Smooth muscle cell (in vitro differentiated cells): ENCODE measurements around the gene PDIA5. TPM values are rescaled to one million over a fixed set of nuclear protein-coding genes. Genes with fewer than 3 reads are reported as not detected.
A peak's percentile ranks its signal among the peaks of the same experiment; 100 is the strongest.

ENCODE experiments used
- DNase-seq: peaks from one replicate; lab custom pipeline; 2025; ENCODE audit not compliant: unreplicated experiment; lab: John Stamatoyannopoulos, UW
- H2AFZ ChIP-seq: fragments of 200-600 bp; sonication (generic); 2 replicates; pipeline ENCODE4 v1.6.0; 2016; ENCODE audit warnings: antibody characterized with exemption, low read depth, mild to moderate bottlenecking
- H3F3A ChIP-seq: fragments of 200-600 bp; sonication (generic); 2 replicates; pipeline ENCODE4 v1.6.0; 2017; ENCODE audit warnings: antibody characterized with exemption, low read depth
- H3K27ac ChIP-seq: fragments of 200-600 bp; sonication (generic); 2 replicates; pipeline ENCODE4 v1.5.1; 2016; ENCODE audit warnings: low read depth, mild to moderate bottlenecking
- H3K27me3 ChIP-seq: fragments of 200-600 bp; sonication (generic); 2 replicates; pipeline ENCODE4 v1.6.1; 2016; ENCODE audit warnings: low read depth, mild to moderate bottlenecking
- H3K36me3 ChIP-seq: fragments of 200-600 bp; sonication (generic); 2 replicates; pipeline ENCODE4 v1.5.1; 2016; ENCODE audit warnings: low read depth
- H3K4me1 ChIP-seq: fragments of 200-600 bp; sonication (generic); 2 replicates; pipeline ENCODE4 v1.5.1; 2016; ENCODE audit warnings: low read depth
- H3K4me2 ChIP-seq: fragments of 200-600 bp; sonication (generic); 2 replicates; pipeline ENCODE4 v1.6.0; 2016; ENCODE audit warnings: mild to moderate bottlenecking
- H3K4me3 ChIP-seq: fragments of 200-600 bp; sonication (generic); 2 replicates; pipeline ENCODE4 v1.5.1; 2016; ENCODE audit warnings: mild to moderate bottlenecking
- H3K79me2 ChIP-seq: fragments of 200-600 bp; sonication (generic); 2 replicates; pipeline ENCODE4 v1.6.0; 2016; ENCODE audit warnings: low read depth, mild to moderate bottlenecking
- H3K9ac ChIP-seq: fragments of 200-600 bp; sonication (generic); 2 replicates; pipeline ENCODE4 v1.6.0; 2016; ENCODE audit warnings: low read depth
- H3K9me3 ChIP-seq: fragments of 200-600 bp; sonication (generic); replicated peaks from 2 replicates; pipeline ENCODE4 v1.5.1; 2016; ENCODE audit warnings: low read depth
- H4K20me1 ChIP-seq: fragments of 200-600 bp; sonication (generic); 2 replicates; pipeline ENCODE4 v1.6.0; 2016; ENCODE audit warnings: low read depth
- WGBS: methylation state at CpG from one replicate; pipeline ENCODE4 v1.1.7; 2016; ENCODE audit warnings: low lambda C conversion rate; 5-methylcytosine and 5-hydroxymethylcytosine counted together
- polyA plus RNA-seq: library from polyadenylated mRNA; unstranded; fragments of >200 nt; fragmentation: Nextera tagmentation; extraction: Ambion mirVana; gene quantifications from 2 replicates; pipeline ENCODE4 v1.2.1, GENCODE V29; 2016
- total RNA-seq: library from RNA; depleted of rRNA; stranded (reverse); fragments of >200 nt; gene quantifications from 2 replicates; pipeline ENCODE4 v1.2.3, GENCODE V29; 2014
- TF ChIP-seq, protein P1 (sequence below): fragments of 200-600 bp; sonication (generic); IDR thresholded peaks from 2 replicates; pipeline ENCODE4 v1.5.1; 2017; ENCODE audit warnings: borderline replicate concordance, mild to moderate bottlenecking, antibody characterized with exemption; ENCODE audit not compliant: insufficient read depth, poor library complexity, severe bottlenecking

The PDIA5 gene
- total and polyA plus RNA-seq, 2 experiments from 2014 or later: 65.4 to 102 TPM

DNA sequence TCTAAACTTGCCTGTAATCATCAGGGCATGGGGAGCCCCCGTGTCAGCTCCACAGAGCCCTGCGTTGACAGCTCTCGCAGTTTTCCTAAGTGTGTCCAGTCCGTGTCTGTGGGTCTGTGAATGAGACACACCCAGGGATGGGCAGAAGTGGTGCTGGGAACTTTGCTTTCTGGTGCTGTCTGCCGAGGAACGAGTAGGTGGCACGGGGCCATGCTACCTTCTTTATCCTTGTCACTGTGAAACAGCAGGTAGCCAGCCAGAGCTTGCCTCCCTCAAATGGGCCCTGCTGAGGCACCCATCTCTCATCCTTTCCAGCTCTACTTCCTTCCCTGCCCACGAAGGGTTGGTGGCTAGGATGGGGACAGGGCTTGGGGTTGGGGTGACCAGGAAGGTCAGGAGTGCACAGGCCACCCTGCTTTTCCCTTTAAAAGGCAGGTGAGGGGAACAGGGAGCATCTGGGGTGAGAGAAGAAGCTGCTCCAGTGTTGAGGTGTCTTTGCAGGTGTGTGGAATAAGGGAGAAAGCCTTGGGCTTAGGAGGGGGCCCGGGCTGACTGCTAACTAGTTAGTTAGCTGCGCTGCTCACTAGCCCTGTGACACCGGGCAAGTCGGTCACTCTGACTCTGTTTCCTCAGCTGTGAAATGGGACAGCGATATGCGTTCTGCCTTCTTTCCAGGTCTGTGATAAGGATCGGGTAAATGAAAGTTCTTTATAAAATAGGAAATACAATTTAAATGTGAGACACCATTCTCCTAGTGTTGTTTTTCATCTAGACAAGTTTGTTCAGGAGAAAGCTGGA, 27.9 kb downstream of the PDIA5 start:
- Histone ChIP-seq H3K4me2 (no peak overlapping the region), H3K4me3 (no peak overlapping the region), H3K9me3 (no peaks in the 10 kb centered on the region), H2AFZ (no peak overlapping the region), H3K79me2 (peaks cover 73% of the 10 kb centered on the region), H3F3A (no peaks in the 10 kb centered on the region), H3K4me1 (peaks cover 27% of the 10 kb centered on the region), H3K27ac (no peak overlapping the region), H3K27me3 (no peaks in the 10 kb centered on the region), H3K36me3 (no peaks in the 10 kb centered on the region), H3K9ac (no peak overlapping the region), H4K20me1 (peaks cover 100% of the 10 kb centered on the region)
- TF ChIP-seq, protein P1, sequence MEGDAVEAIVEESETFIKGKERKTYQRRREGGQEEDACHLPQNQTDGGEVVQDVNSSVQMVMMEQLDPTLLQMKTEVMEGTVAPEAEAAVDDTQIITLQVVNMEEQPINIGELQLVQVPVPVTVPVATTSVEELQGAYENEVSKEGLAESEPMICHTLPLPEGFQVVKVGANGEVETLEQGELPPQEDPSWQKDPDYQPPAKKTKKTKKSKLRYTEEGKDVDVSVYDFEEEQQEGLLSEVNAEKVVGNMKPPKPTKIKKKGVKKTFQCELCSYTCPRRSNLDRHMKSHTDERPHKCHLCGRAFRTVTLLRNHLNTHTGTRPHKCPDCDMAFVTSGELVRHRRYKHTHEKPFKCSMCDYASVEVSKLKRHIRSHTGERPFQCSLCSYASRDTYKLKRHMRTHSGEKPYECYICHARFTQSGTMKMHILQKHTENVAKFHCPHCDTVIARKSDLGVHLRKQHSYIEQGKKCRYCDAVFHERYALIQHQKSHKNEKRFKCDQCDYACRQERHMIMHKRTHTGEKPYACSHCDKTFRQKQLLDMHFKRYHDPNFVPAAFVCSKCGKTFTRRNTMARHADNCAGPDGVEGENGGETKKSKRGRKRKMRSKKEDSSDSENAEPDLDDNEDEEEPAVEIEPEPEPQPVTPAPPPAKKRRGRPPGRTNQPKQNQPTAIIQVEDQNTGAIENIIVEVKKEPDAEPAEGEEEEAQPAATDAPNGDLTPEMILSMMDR: no peak
- no peak for DNase-seq
- 96% methylated on average over 15 of the region's 15 CpGs for whole genome bisulfite sequencing

- no peaks in the 10 kb centered on the region for H3F3A ChIP-seq
- H2AFZ ChIP-seq: no peak overlapping the region
- H4K20me1 ChIP-seq: peaks cover 100% of the 10 kb centered on the region
- H3K36me3 ChIP-seq: no peaks in the 10 kb centered on the region
- 98% methylated on average over 9 of the region's 9 CpGs for WGBS
- DNase-seq: no peak
- TF ChIP-seq, protein P1: no peak
- H3K4me1 ChIP-seq: peaks cover 18% of the 10 kb centered on the region
- H3K27ac ChIP-seq: peak overlapping the region; percentile 44
- H3K4me2 ChIP-seq: no peak overlapping the region
- no peak overlapping the region for H3K4me3 ChIP-seq
- no peaks in the 10 kb centered on the region for H3K27me3 ChIP-seq
- H3K79me2 ChIP-seq: peaks cover 59% of the 10 kb centered on the region
- H3K9me3 ChIP-seq: no peaks in the 10 kb centered on the region
- H3K9ac ChIP-seq: no peak overlapping the region
Measured at GRCh38 chr3:123096126-123096525, 29.3 kb downstream of the PDIA5 start.

DNA sequence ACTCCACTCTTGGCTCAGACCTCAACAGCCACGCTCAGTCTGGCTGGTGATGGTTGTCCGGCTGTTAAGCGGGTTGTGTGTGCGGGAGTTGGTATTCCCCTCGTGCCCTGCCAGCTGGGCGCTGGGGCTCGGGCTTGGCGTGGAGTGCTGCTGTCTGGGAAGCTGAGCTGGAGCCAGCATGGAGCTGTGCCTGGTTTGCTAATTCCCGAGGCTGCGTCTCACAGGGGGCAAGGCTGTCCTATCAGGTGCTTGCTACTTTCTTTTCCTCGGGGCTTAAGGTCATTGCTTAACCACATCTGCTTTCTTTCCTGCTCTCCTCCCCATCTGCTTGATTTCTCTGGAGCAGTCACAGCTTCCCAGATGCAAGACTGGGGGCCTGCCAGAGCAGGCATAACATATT, 29.9 kb downstream of the PDIA5 start:
- Histone ChIP-seq H3K4me2 (no peak overlapping the region), H4K20me1 (peaks cover 99% of the 10 kb centered on the region), H3K36me3 (no peaks in the 10 kb centered on the region), H3K27ac (peak overlapping the region; percentile 44), H3K4me1 (peaks cover 11% of the 10 kb centered on the region), H2AFZ (no peak overlapping the region), H3F3A (no peaks in the 10 kb centered on the region), H3K4me3 (no peak overlapping the region), H3K79me2 (peaks cover 53% of the 10 kb centered on the region), H3K9me3 (no peaks in the 10 kb centered on the region), H3K27me3 (no peaks in the 10 kb centered on the region), H3K9ac (no peak overlapping the region)
- DNase-seq: no peak
- TF ChIP-seq, protein P1: no peak
- WGBS: 53% methylated on average over 11 of the region's 11 CpGs
